Suprapubic skin (tissue), 4 donors: ENCODE results near the gene MVP. TPM values are rescaled to one million over a fixed set of nuclear protein-coding genes. Genes with fewer than 3 reads are reported as not detected.

Experiments
- DNase-seq, 2 donors: peaks; one replicate each; pipeline ENCODE4 v3.0.0-alpha.2; 2019; ENCODE audit warnings: low spot score in 2 of 2
- H3K27ac ChIP-seq: fragments of 200-600 bp; sonication (generic); one replicate; pipeline ENCODE4 v1.5.1; 2019
- H3K27me3 ChIP-seq: fragments of 200-600 bp; sonication (generic); one replicate; pipeline ENCODE4 v1.5.1; 2019
- H3K36me3 ChIP-seq: fragments of 200-600 bp; sonication (generic); one replicate; pipeline ENCODE4 v1.5.1; 2019
- H3K4me1 ChIP-seq: fragments of 200-600 bp; sonication (generic); one replicate; pipeline ENCODE4 v1.5.1; 2019
- H3K4me3 ChIP-seq: fragments of 200-600 bp; sonication (generic); one replicate; pipeline ENCODE4 v1.5.1; 2019; ENCODE audit warnings: mild to moderate bottlenecking
- H3K9me3 ChIP-seq: fragments of 200-600 bp; sonication (generic); one replicate; pipeline ENCODE4 v1.5.1; 2019
- EP300 ChIP-seq: sonication (generic); formaldehyde crosslinking; IDR thresholded peaks from one replicate; pipeline ENCODE4 v1.6.1; 2017; ENCODE audit warnings: antibody characterized with exemption
- POLR2A ChIP-seq, 2 donors: fragments of 450-650 bp; IDR thresholded peaks; one replicate each; pipeline ENCODE4 v1.6.1; 2017; ENCODE audit warnings: antibody characterized with exemption in 2 of 2, mild to moderate bottlenecking in 2 of 2, moderate library complexity in 2 of 2
- POLR2AphosphoS5 ChIP-seq, 3 donors: sonication (generic); formaldehyde crosslinking; IDR thresholded peaks; one replicate each; pipeline ENCODE4 v1.6.1; 2017; ENCODE audit warnings: antibody characterized with exemption in 3 of 3
- WGBS: methylation state at CpG from one replicate; pipeline ENCODE4 v1.1.5; 2018; 5-methylcytosine and 5-hydroxymethylcytosine counted together
- total RNA-seq, 4 donors: library from RNA; depleted of rRNA; stranded (reverse); fragments of >200 nt; gene quantifications; one replicate each; pipeline ENCODE4 v1.1.0, GENCODE V29; 2016
- TF ChIP-seq, protein P1 (sequence below), 2 donors: fragments of 200-600 bp in 1 of 2; fragments of 450-650 bp in 1 of 2; sonication (generic) in 1 of 2; IDR thresholded peaks; one replicate each; pipeline ENCODE4 v1.5.1; 2016 to 2019; ENCODE audit warnings: antibody characterized with exemption in 2 of 2, mild to moderate bottlenecking in 1 of 2, moderate library complexity in 1 of 2

MVP gene
- total RNA-seq, 4 donors from 2014 or later: 54.9 to 104 (median 68.1) TPM

DNA sequence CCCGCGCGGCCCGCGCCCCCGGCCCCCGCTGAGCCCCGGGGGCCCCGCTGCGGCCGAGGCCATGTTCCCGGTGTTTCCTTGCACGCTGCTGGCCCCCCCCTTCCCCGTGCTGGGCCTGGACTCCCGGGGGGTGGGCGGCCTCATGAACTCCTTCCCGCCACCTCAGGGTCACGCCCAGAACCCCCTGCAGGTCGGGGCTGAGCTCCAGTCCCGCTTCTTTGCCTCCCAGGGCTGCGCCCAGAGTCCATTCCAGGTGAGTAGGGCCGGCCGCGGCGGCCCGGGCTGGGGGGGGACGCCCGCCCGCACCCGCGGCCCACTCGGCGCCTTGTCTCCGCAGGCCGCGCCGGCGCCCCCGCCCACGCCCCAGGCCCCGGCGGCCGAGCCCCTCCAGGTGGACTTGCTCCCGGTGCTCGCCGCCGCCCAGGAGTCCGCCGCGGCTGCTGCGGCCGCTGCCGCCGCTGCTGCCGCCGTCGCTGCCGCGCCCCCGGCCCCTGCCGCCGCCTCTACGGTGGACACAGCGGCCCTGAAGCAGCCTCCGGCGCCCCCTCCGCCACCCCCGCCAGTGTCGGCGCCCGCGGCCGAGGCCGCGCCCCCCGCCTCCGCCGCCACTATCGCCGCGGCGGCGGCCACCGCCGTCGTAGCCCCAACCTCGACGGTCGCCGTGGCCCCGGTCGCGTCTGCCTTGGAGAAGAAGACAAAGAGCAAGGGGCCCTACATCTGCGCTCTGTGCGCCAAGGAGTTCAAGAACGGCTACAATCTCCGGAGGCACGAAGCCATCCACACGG lies 13.4 kb upstream of the MVP start:
- peaks cover 60% of the 10 kb centered on the region for H3K4me1 ChIP-seq
- H3K4me3 ChIP-seq: peak overlapping the region; percentile 89
- no peaks in the 10 kb centered on the region for H3K9me3 ChIP-seq
- peak in 1 of 2 donors; percentile 83 for DNase-seq
- H3K36me3 ChIP-seq: peaks cover 12% of the 10 kb centered on the region
- TF ChIP-seq POLR2AphosphoS5 (IDR thresholded peaks at IDR 0.05) (no peak), POLR2A (IDR thresholded peaks at IDR 0.05) (no peak), EP300 (no peak)
- TF ChIP-seq, protein P1, sequence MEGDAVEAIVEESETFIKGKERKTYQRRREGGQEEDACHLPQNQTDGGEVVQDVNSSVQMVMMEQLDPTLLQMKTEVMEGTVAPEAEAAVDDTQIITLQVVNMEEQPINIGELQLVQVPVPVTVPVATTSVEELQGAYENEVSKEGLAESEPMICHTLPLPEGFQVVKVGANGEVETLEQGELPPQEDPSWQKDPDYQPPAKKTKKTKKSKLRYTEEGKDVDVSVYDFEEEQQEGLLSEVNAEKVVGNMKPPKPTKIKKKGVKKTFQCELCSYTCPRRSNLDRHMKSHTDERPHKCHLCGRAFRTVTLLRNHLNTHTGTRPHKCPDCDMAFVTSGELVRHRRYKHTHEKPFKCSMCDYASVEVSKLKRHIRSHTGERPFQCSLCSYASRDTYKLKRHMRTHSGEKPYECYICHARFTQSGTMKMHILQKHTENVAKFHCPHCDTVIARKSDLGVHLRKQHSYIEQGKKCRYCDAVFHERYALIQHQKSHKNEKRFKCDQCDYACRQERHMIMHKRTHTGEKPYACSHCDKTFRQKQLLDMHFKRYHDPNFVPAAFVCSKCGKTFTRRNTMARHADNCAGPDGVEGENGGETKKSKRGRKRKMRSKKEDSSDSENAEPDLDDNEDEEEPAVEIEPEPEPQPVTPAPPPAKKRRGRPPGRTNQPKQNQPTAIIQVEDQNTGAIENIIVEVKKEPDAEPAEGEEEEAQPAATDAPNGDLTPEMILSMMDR (IDR thresholded peaks at IDR 0.05): no peak
- H3K27ac ChIP-seq: peak overlapping the region; percentile 93
- H3K27me3 ChIP-seq: no peaks in the 10 kb centered on the region
- WGBS: 2% methylated on average over 13 of the region's 99 CpGs

DNA sequence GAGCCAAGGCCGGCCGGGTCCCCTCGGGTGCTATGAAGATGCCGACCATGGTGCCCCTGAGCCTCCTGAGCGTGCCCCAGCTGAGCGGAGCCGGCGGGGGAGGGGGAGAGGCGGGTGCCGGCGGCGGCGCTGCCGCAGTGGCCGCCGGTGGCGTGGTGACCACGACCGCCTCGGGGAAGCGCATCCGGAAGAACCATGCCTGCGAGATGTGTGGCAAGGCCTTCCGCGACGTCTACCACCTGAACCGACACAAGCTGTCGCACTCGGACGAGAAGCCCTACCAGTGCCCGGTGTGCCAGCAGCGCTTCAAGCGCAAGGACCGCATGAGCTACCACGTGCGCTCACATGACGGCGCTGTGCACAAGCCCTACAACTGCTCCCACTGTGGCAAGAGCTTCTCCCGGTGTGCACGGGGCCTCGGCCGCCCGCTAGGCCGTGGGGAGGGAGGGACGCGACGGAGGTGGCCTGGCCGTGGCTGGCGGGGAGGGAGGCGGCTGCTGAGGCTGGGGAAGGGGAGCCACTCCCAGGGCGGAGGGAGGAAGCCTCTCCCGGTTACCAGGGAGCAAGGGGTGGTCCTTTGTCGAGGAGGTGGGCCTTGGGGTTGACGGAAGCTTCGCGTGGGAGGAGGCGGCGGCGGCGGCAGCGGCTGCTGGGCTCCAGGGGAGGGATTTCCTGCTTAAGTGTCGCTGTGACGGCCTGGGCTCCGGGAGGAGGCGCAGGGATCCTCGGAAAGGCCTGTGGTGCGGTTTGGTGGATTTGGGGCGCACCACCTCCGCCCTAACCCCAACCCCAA lies 12.6 kb upstream of the MVP start:
- Histone ChIP-seq H3K36me3 (peaks cover 12% of the 10 kb centered on the region), H3K4me3 (peak overlapping the region; percentile 89), H3K27ac (peak overlapping the region; percentile 93), H3K9me3 (no peaks in the 10 kb centered on the region), H3K4me1 (peaks cover 67% of the 10 kb centered on the region), H3K27me3 (no peaks in the 10 kb centered on the region)
- TF ChIP-seq POLR2A (IDR thresholded peaks at IDR 0.05) (peak in 1 of 2 donors; percentile 14), EP300 (no peak), POLR2AphosphoS5 (IDR thresholded peaks at IDR 0.05) (peak in 2 of 3 donors; percentile 68 to 88)
- TF ChIP-seq, protein P1 (IDR thresholded peaks at IDR 0.05): peak in 1 of 2 donors; percentile 51
- peak; percentile 92 to 94 for DNase-seq
- WGBS: under 1% methylated on average over 22 of the region's 69 CpGs

DNA sequence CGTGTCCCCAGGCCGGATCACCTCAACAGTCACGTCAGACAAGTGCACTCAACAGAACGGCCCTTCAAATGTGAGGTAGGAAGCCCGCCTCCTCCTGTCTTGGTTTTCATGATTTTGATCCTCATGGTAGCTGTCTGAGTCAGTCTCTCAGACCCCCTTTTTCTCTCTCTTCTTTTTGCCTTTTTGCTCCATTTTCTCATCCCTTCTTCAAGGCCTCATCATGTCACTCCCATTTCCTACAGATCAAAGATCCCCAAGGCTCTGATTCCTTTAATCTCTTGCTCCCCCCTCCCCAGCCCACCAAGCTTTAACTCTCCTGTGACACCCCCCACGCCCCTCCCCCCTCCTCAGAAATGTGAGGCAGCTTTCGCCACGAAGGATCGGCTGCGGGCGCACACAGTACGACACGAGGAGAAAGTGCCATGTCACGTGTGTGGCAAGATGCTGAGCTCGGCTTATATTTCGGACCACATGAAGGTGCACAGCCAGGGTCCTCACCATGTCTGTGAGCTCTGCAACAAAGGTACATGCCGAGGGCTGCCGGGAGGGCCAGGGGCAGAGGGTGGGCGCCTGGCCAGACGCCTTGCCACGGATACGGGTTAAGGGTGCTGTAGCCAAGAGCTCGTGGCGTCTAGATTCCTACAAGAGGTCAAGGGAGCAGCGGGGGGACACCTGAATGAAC lies 11.9 kb upstream of the MVP start:
- TF ChIP-seq POLR2A (IDR thresholded peaks at IDR 0.05) (no peak), EP300 (no peak), POLR2AphosphoS5 (IDR thresholded peaks at IDR 0.05) (no peak)
- TF ChIP-seq, protein P1 (IDR thresholded peaks at IDR 0.05): no peak
- Histone ChIP-seq H3K4me1 (peaks cover 74% of the 10 kb centered on the region), H3K27me3 (no peaks in the 10 kb centered on the region), H3K9me3 (no peaks in the 10 kb centered on the region), H3K36me3 (peaks cover 12% of the 10 kb centered on the region), H3K27ac (peak overlapping the region; percentile 93), H3K4me3 (peak overlapping the region; percentile 89)
- no peak for DNase-seq
- 37% methylated on average over 22 of the region's 25 CpGs for WGBS

DNA sequence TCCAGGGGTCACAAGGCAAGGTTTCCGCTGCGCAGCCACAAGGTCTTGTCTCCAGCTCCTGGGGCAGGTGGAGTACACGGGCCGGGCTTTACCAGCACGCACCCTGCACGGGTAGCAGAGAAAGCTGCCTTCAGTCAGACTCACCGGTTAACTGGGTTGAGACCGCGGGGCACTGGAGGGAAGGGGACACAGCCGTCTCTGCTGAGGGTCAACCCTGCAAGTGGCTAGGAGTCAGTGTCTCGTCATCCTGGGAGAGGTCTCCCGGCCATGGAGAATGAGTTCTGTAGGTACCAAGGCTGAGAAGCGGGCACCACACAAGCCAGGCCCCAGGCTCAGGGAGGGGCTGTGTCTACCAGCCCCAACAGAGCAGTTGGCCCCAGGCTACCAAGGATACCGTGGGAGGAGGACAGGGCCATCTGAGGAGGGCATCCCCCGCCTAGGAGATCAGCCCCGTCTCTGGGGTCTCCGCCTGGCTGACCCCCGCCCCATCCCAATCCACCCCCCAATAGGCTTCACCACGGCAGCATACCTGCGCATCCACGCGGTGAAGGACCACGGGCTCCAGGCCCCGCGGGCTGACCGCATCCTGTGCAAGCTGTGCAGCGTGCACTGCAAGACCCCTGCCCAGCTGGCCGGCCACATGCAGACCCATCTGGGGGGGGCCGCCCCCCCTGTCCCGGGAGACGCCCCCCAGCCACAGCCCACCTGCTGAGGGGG lies 11.1 kb upstream of the MVP start:
- no peaks in the 10 kb centered on the region for H3K9me3 ChIP-seq
- peak overlapping the region; percentile 93 for H3K27ac ChIP-seq
- H3K27me3 ChIP-seq: no peaks in the 10 kb centered on the region
- peaks cover 76% of the 10 kb centered on the region for H3K4me1 ChIP-seq
- 77% methylated on average over 20 of the region's 31 CpGs for WGBS
- peak overlapping the region; percentile 89 for H3K4me3 ChIP-seq
- TF ChIP-seq POLR2A (IDR thresholded peaks at IDR 0.05) (no peak), EP300 (no peak), POLR2AphosphoS5 (IDR thresholded peaks at IDR 0.05) (no peak)
- TF ChIP-seq, protein P1 (IDR thresholded peaks at IDR 0.05): no peak
- H3K36me3 ChIP-seq: peaks cover 12% of the 10 kb centered on the region
- DNase-seq: peak in 1 of 2 donors; percentile 74
